WTC11 (cell line): ENCODE data around the gene FBXL13. TPM values are rescaled to one million over a fixed set of nuclear protein-coding genes. Genes with fewer than 3 reads are reported as not detected.

Experiments
- ATAC-seq: fragments of 200-7000 bp; cut with Tn5 transposase; 2 replicates; pipeline ENCODE4 v1.10.0; 2021; ENCODE audit warnings: mild to moderate bottlenecking, moderate library complexity
- CTCF ChIA-PET: fragments of 300-600 bp; sonication (Branson Sonifier 250); formaldehyde crosslinking; loops from one replicate; lab custom pipeline; 2021; ENCODE audit warnings: antibody characterized with exemption; lab: Charles Lee
- POLR2A ChIA-PET: fragments of 350-600 bp; sonication (Branson Sonifier 250); formaldehyde crosslinking; loops from one replicate; lab custom pipeline; 2021; ENCODE audit warnings: antibody characterized with exemption; lab: Charles Lee
- DNase-seq: peaks from one replicate; pipeline ENCODE4 v3.0.0; 2021; ENCODE audit warnings: low spot score
- H3K27ac Mint-ChIP-seq: 2 replicates; pipeline ENCODE4 v1.8.0; 2021; ENCODE audit warnings: mixed read lengths
- H3K27me3 Mint-ChIP-seq: 2 replicates; pipeline ENCODE4 v1.8.0; 2021; ENCODE audit warnings: low read depth, mild to moderate bottlenecking, moderate library complexity, mixed read lengths
- H3K36me3 Mint-ChIP-seq: 2 replicates; pipeline ENCODE4 v1.8.0; 2021; ENCODE audit warnings: mixed read lengths
- H3K4me1 Mint-ChIP-seq: 2 replicates; pipeline ENCODE4 v1.8.0; 2022; ENCODE audit warnings: mixed read lengths
- H3K4me3 Mint-ChIP-seq: 2 replicates; pipeline ENCODE4 v1.8.0; 2021; ENCODE audit warnings: mild to moderate bottlenecking, moderate library complexity, mixed read lengths
- H3K9me3 Mint-ChIP-seq: 2 replicates; pipeline ENCODE4 v1.8.0; 2021; ENCODE audit warnings: mixed read lengths
- ARID4B ChIP-seq: sonication (generic); formaldehyde crosslinking; IDR thresholded peaks from 2 replicates; pipeline ENCODE4 v1.8.0; 2023; ENCODE audit warnings: missing genetic modification reagents, mild to moderate bottlenecking, borderline replicate concordance
- FOXP4 ChIP-seq: sonication (generic); formaldehyde crosslinking; IDR thresholded peaks from 2 replicates; pipeline ENCODE4 v1.8.0; 2022; ENCODE audit warnings: mild to moderate bottlenecking, missing genetic modification reagents
- TEAD1 ChIP-seq: sonication (generic); formaldehyde crosslinking; IDR thresholded peaks from 2 replicates; pipeline ENCODE4 v1.8.0; 2022; ENCODE audit warnings: mild to moderate bottlenecking, missing genetic modification reagents
- ZNF138 ChIP-seq: sonication (generic); formaldehyde crosslinking; conservative IDR thresholded peaks from 2 replicates; pipeline ENCODE4 v1.8.1; 2022; ENCODE audit warnings: mild to moderate bottlenecking, moderate library complexity, missing genetic modification reagents
- ZNF416 ChIP-seq: fragments of 250-450 bp; sonication (Bioruptor Pico); IDR thresholded peaks from 2 replicates; pipeline ENCODE4 v1.9.0; 2021; ENCODE audit warnings: mild to moderate bottlenecking, inconsistent platforms
- total RNA-seq: library from RNA; stranded (reverse); gene quantifications from 3 replicates; pipeline ENCODE4 v1.2.3, GENCODE V29; 2021
- TF ChIP-seq, protein P1 (sequence below): sonication (generic); formaldehyde crosslinking; conservative IDR thresholded peaks from 2 replicates; pipeline ENCODE4 v1.8.1; 2022; ENCODE audit warnings: mild to moderate bottlenecking, missing genetic modification reagents
- TF ChIP-seq, protein P2 (sequence below): sonication (generic); formaldehyde crosslinking; IDR thresholded peaks from 2 replicates; pipeline ENCODE4 v1.8.1; 2023; ENCODE audit warnings: mild to moderate bottlenecking, missing genetic modification reagents
- TF ChIP-seq, protein P3 (sequence below): sonication (generic); formaldehyde crosslinking; IDR thresholded peaks from 2 replicates; pipeline ENCODE4 v1.8.0; 2023; ENCODE audit warnings: missing genetic modification reagents
- TF ChIP-seq, protein P4 (sequence below): sonication (generic); formaldehyde crosslinking; IDR thresholded peaks from 2 replicates; pipeline ENCODE4 v1.8.1; 2022; ENCODE audit warnings: mild to moderate bottlenecking, moderate library complexity, missing genetic modification reagents
- TF ChIP-seq, protein P5 (sequence below): sonication (generic); formaldehyde crosslinking; IDR thresholded peaks from 2 replicates; pipeline ENCODE4 v1.8.1; 2023; ENCODE audit warnings: mild to moderate bottlenecking, missing genetic modification reagents, moderate library complexity
- TF ChIP-seq, protein P6 (sequence below): sonication (generic); formaldehyde crosslinking; IDR thresholded peaks from 2 replicates; pipeline ENCODE4 v1.8.0; 2022; ENCODE audit warnings: mild to moderate bottlenecking, missing genetic modification reagents
- TF ChIP-seq, protein P7 (sequence below): sonication (generic); formaldehyde crosslinking; IDR thresholded peaks from 2 replicates; pipeline ENCODE4 v1.8.1; 2023; ENCODE audit warnings: mild to moderate bottlenecking, moderate library complexity, missing genetic modification reagents

Gene FBXL13
- total RNA-seq, 1 experiment from 2014 or later, result 1.7 TPM

- no peak for TF ChIP-seq FOXP4 (CRISPR knock-in tag)
- TF ChIP-seq, protein P1, sequence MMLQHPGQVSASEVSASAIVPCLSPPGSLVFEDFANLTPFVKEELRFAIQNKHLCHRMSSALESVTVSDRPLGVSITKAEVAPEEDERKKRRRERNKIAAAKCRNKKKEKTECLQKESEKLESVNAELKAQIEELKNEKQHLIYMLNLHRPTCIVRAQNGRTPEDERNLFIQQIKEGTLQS (CRISPR knock-in tag), result no peak
Measured at GRCh38 chr7:102830197-102830596, 244.4 kb downstream of the FBXL13 start (continued).

DNA sequence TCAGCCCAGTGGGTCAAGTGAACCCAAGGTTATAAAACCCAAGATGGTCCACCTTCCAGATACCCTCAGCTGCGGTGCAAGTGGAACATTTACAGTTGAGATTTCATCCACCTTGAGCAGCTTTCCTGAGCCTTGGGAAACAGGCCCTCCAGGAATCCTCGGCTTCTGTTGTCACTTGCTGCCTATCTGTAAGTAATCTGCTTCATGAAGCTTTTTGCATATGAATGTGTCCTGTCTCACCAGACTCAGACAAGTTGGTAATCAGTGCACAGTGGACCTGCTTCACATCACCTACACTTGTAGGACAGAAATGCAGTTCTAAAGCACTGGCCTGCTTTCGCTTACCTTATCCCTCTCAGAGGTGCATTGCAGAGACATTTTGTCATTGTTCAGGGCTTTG is 245.5 kb downstream of the FBXL13 start:
- ATAC-seq, result no peak
- H3K27ac Mint-ChIP-seq, result no peak overlapping the region
- no peak for DNase-seq
- no peaks in the 10 kb centered on the region for H3K9me3 Mint-ChIP-seq
- H3K4me1 Mint-ChIP-seq, result peaks cover 8% of the 10 kb centered on the region
- CTCF ChIA-PET, result no interaction called here
- POLR2A ChIA-PET, result no interaction called here
- no peaks in the 10 kb centered on the region for H3K27me3 Mint-ChIP-seq
- no peak overlapping the region for H3K4me3 Mint-ChIP-seq
- peaks cover 6% of the 10 kb centered on the region; the same call in 1 of the 2 replicates for H3K36me3 Mint-ChIP-seq
- TF ChIP-seq, protein P2, sequence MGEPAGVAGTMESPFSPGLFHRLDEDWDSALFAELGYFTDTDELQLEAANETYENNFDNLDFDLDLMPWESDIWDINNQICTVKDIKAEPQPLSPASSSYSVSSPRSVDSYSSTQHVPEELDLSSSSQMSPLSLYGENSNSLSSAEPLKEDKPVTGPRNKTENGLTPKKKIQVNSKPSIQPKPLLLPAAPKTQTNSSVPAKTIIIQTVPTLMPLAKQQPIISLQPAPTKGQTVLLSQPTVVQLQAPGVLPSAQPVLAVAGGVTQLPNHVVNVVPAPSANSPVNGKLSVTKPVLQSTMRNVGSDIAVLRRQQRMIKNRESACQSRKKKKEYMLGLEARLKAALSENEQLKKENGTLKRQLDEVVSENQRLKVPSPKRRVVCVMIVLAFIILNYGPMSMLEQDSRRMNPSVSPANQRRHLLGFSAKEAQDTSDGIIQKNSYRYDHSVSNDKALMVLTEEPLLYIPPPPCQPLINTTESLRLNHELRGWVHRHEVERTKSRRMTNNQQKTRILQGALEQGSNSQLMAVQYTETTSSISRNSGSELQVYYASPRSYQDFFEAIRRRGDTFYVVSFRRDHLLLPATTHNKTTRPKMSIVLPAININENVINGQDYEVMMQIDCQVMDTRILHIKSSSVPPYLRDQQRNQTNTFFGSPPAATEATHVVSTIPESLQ (CRISPR knock-in tag), result no peak
- TF ChIP-seq, protein P3, sequence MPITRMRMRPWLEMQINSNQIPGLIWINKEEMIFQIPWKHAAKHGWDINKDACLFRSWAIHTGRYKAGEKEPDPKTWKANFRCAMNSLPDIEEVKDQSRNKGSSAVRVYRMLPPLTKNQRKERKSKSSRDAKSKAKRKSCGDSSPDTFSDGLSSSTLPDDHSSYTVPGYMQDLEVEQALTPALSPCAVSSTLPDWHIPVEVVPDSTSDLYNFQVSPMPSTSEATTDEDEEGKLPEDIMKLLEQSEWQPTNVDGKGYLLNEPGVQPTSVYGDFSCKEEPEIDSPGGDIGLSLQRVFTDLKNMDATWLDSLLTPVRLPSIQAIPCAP (CRISPR knock-in tag), result no peak
- TF ChIP-seq TEAD1 (CRISPR knock-in tag) (no peak), ARID4B (CRISPR knock-in tag) (no peak), FOXP4 (CRISPR knock-in tag) (no peak), ZNF416 (CRISPR knock-in tag) (no peak), ZNF138 (CRISPR knock-in tag) (no peak)
- TF ChIP-seq, protein P4, sequence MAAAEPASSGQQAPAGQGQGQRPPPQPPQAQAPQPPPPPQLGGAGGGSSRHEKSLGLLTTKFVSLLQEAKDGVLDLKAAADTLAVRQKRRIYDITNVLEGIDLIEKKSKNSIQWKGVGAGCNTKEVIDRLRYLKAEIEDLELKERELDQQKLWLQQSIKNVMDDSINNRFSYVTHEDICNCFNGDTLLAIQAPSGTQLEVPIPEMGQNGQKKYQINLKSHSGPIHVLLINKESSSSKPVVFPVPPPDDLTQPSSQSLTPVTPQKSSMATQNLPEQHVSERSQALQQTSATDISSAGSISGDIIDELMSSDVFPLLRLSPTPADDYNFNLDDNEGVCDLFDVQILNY, result no peak
- TF ChIP-seq, protein P5, sequence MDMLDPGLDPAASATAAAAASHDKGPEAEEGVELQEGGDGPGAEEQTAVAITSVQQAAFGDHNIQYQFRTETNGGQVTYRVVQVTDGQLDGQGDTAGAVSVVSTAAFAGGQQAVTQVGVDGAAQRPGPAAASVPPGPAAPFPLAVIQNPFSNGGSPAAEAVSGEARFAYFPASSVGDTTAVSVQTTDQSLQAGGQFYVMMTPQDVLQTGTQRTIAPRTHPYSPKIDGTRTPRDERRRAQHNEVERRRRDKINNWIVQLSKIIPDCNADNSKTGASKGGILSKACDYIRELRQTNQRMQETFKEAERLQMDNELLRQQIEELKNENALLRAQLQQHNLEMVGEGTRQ (CRISPR knock-in tag), result no peak
- TF ChIP-seq, protein P6, sequence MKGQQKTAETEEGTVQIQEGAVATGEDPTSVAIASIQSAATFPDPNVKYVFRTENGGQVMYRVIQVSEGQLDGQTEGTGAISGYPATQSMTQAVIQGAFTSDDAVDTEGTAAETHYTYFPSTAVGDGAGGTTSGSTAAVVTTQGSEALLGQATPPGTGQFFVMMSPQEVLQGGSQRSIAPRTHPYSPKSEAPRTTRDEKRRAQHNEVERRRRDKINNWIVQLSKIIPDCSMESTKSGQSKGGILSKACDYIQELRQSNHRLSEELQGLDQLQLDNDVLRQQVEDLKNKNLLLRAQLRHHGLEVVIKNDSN (CRISPR knock-in tag), result no peak
- TF ChIP-seq, protein P7, sequence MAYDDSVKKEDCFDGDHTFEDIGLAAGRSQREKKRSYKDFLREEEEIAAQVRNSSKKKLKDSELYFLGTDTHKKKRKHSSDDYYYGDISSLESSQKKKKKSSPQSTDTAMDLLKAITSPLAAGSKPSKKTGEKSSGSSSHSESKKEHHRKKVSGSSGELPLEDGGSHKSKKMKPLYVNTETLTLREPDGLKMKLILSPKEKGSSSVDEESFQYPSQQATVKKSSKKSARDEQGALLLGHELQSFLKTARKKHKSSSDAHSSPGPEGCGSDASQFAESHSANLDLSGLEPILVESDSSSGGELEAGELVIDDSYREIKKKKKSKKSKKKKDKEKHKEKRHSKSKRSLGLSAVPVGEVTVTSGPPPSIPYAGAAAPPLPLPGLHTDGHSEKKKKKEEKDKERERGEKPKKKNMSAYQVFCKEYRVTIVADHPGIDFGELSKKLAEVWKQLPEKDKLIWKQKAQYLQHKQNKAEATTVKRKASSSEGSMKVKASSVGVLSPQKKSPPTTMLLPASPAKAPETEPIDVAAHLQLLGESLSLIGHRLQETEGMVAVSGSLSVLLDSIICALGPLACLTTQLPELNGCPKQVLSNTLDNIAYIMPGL, result no peak
